Hepatocyte (in vitro differentiated cells): Measurements from ENCODE around the gene DDX10.

Experiments
- CTCF ChIP-seq: fragments of 200-600 bp; sonication (generic); IDR thresholded peaks from 2 replicates; pipeline ENCODE4 v1.5.1; 2016; ENCODE audit warnings: antibody characterized with exemption, mild to moderate bottlenecking; ENCODE audit not compliant: poor library complexity
- EZH2 ChIP-seq: fragments of 200-600 bp; sonication (generic); IDR thresholded peaks from 2 replicates; pipeline ENCODE4 v1.6.1; 2016; ENCODE audit warnings: antibody characterized with exemption, mild to moderate bottlenecking, borderline replicate concordance
- EZH2phosphoT487 ChIP-seq: fragments of 200-600 bp; sonication (generic); IDR thresholded peaks from one replicate; pipeline ENCODE4 v1.6.1; 2018; ENCODE audit warnings: antibody characterized with exemption, mild to moderate bottlenecking, low read depth, moderate library complexity; ENCODE audit not compliant: unreplicated experiment, severe bottlenecking

DNA sequence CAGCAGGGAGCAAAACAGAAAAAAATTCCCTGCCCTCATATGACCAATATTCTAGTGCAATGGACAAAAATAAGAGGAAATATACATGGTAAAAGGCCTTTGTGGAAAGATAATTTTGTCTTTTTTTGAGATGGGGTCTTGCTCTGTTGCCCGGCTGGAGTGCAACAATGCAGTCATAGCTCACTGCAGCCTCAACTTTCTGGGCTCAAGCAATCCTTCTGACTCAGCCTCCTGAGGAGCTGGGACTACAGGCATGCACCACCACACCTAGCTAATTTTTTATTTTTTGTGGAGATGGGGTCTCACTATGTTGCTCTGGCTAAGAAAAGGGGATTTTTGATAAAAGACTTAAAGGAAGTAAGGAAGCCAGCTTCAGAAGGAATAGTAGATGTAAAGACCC is 25.7 kb upstream of the DDX10 start:
- TF ChIP-seq CTCF (no peak), EZH2 (no peak), EZH2phosphoT487 (no peak)
